Activated CD4-positive, alpha-beta T cell treated with anti-CD3 and anti-CD28 coated beads for 48 hours (primary cell): ENCODE data around the gene BCOR.

Source experiments
- DNase-seq: peaks from one replicate; pipeline ENCODE4 v3.0.0-alpha.2; 2020

The BCOR gene

GRCh38 chrX:40083120-40083978, 14.4 kb downstream of the BCOR start:
- DNase-seq: peak; percentile 27

- DNase-seq: peak; percentile 16
Observed at GRCh38 chrX:40082447-40083119, 15.2 kb downstream of the BCOR start.

- no peak for DNase-seq
Observed at GRCh38 chrX:40081679-40082068, 16.1 kb downstream of the BCOR start.

- no peak for DNase-seq
Observed at GRCh38 chrX:40080894-40081678, 16.7 kb downstream of the BCOR start.

GRCh38 chrX:40079572-40079971, 18.2 kb downstream of the BCOR start:
- DNase-seq: no peak

- no peak for DNase-seq
Observed at GRCh38 chrX:40078489-40079227, 19.1 kb downstream of the BCOR start.

GRCh38 chrX:40077906-40078305, 19.9 kb downstream of the BCOR start:
- no peak for DNase-seq

GRCh38 chrX:40076750-40077575, 20.8 kb downstream of the BCOR start:
- no peak for DNase-seq

- no peak for DNase-seq
Observed at GRCh38 chrX:40074959-40075332, 22.8 kb downstream of the BCOR start.

- no peak for DNase-seq
Observed at GRCh38 chrX:40074080-40074958, 23.4 kb downstream of the BCOR start.

- no peak for DNase-seq
Observed at GRCh38 chrX:40073439-40074054, 24.2 kb downstream of the BCOR start.

GRCh38 chrX:40072246-40072645, 25.5 kb downstream of the BCOR start:
- no peak for DNase-seq

- DNase-seq: no peak
Observed at GRCh38 chrX:40068048-40068447, 29.7 kb downstream of the BCOR start.

GRCh38 chrX:40066700-40067099, 31.1 kb downstream of the BCOR start:
- DNase-seq: no peak

- peak; percentile 10 for DNase-seq
Observed at GRCh38 chrX:40065296-40066046, 32.3 kb downstream of the BCOR start.

- DNase-seq: no peak
Observed at GRCh38 chrX:40064055-40064597, 33.6 kb downstream of the BCOR start.

GRCh38 chrX:40063555-40063954, 34.2 kb downstream of the BCOR start:
- no peak for DNase-seq

- no peak for DNase-seq
Observed at GRCh38 chrX:40062525-40063155, 35.1 kb downstream of the BCOR start.
